NCI-H510A treated with DMSO at 0.1 percent for 48 hours (cell line): Measurements from ENCODE around the gene OFD1.
A peak's percentile ranks its signal among the peaks of the same experiment; 100 is the strongest.

Source experiments
- DNase-seq: peaks from one replicate; lab custom pipeline; 2025; lab: John Stamatoyannopoulos, UW

Gene OFD1, protein sequence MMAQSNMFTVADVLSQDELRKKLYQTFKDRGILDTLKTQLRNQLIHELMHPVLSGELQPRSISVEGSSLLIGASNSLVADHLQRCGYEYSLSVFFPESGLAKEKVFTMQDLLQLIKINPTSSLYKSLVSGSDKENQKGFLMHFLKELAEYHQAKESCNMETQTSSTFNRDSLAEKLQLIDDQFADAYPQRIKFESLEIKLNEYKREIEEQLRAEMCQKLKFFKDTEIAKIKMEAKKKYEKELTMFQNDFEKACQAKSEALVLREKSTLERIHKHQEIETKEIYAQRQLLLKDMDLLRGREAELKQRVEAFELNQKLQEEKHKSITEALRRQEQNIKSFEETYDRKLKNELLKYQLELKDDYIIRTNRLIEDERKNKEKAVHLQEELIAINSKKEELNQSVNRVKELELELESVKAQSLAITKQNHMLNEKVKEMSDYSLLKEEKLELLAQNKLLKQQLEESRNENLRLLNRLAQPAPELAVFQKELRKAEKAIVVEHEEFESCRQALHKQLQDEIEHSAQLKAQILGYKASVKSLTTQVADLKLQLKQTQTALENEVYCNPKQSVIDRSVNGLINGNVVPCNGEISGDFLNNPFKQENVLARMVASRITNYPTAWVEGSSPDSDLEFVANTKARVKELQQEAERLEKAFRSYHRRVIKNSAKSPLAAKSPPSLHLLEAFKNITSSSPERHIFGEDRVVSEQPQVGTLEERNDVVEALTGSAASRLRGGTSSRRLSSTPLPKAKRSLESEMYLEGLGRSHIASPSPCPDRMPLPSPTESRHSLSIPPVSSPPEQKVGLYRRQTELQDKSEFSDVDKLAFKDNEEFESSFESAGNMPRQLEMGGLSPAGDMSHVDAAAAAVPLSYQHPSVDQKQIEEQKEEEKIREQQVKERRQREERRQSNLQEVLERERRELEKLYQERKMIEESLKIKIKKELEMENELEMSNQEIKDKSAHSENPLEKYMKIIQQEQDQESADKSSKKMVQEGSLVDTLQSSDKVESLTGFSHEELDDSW

GRCh38 chrX:13734278-13735172 lies at the start of gene OFD1, which contains the start of gene TRAPPC2:
Gene OFD1 (plus strand): TSS chrX:13734748. CDS start chrX:13735072, 324 bp downstream.
Gene TRAPPC2 (minus strand): TSS chrX:13734620. CDS start chrX:13719963, 14,657 bp downstream.
- DNase-seq: peak; percentile 82

DNA sequence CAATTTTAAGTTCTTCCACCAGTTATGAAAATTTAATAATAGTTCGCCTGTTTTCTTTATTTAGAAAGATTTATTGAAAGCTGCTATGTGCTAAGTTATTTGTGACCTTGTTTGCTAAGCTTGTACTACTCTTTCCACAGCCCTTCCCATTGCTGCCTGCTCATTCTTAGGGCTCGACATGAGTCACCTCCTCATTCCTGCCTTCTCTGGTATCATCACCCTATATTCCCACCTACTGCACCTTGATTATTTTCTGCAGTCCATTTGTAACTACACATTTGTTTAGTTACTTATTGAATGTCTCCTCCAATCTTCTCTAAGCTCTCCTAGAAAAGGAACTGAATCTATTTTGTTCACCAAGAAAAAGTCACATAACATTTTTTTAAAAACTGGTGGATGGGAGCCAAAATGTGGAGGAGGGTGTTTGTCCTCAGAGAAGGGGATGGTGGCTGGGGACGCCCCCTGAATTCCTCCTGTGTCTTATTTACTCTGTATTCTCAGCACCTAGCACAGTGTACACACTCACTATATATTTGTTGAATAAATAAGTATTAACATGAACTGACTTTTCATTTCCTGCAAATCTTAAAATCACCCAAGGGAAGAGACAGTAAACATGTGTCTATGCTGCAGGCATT lies 49.3 kb upstream of the OFD1 start:
- DNase-seq: no peak

DNA sequence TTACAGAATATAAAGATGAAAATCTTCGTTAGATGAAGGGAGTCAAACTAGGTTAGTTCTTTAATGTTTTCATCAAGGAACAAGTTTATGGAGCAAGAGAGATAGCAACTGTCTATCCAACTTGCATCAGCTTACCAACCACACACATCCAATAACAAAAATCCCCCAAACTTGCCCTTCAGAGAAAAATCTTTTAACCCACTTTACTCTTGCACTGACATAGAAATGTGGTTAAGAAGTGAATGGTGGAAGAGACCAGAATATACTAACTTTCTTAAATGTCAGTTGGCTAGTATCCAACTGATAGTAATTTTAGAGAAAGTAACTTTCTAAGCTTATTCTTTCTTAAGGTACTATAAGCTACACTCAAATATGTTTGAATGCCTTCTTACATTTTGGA lies 47.3 kb upstream of the OFD1 start:
- DNase-seq: no peak

DNA sequence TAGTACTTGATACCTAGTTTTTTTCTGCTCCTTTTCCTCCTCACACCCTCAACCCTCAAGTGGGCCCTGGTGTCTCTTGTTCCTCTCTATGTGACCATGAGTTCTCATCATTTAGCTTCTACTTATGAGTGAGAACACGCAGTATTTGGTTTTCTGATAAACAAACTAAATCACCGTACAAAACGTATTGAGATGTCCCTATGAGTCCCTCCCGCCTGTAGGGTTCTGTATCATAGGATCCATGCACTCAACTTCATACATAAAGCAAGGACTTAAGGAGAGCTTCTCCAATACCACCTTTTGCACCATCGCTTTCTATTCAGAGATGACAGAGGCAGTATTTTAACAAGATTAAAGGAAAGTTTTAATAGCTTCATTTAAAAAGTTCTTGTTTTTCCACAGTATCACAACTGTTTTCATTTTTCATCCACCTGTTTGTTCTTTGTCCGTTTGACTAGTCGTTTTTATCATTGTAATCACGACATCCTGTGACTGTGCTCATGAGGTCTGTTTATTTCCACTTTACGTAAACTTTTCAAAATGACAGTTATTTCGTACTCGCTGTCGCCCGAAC lies 46.1 kb upstream of the OFD1 start:
- no peak for DNase-seq

DNA sequence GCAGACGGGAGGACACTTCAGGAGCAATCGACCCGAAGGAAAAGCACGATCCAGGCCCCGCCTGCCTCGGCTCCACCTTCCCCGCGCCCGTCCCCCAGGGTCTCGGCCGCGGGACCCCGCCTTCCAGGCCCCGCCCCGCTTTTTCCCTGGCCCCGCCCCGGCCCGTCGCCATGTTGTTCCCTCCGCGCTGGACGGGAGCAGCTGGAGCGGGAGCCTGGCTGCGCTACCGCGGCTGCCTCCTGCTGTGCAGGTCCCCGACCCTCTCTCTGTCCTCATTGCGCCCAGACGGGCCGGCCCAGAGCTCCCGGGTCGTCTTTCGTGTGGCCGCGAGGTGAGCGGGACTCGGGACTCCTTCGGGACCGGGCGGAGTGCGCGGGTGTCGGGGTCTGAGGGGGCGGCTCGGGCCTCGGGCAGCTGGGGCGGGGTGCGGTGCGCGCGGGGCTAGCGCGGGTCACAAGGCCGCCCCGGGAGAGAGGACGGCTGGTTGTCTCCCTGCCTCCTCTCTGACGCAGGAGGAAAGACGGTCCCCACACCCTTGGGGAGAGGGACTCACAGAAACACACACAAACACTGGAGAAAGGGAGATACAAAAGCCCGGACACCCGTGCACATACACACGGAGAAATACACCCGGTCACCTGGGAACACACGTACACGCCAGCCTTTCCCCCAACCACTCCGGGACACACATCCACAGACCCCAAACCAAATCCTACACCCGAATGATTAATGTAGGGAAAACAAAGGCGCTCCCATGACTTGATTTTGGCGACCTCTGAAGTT lies 45.4 kb upstream of the OFD1 start, which contains the start of gene RAB9A:
Gene RAB9A, plus strand, starts transcription at position 171 of the 783 bp plus-strand sequence. CDS start 19,619 bp downstream, outside the sequence.
- DNase-seq: peak; percentile 61

DNA sequence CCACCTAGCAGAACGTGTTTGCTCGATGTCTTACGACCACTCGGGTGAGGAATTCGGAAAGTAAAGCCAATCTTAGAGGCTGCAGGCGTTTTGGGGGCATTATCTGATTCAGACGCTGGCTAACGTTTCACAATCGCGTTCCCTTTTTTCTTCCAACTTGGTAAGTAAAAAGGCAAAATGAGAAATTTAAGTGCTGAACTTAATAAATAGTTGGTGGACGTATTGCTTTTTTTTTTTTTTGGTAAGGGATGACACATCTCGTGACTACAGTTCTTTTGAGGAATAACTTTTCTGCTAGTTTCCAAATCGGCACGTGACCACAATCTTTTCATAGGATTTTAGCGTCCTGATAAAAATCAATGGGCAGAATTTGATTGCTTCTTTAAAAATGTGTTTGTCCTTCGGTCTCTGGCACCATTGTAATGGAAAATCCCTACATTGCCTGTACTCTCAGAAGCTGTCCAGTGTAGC lies 44.8 kb upstream of the OFD1 start:
- DNase-seq: no peak

DNA sequence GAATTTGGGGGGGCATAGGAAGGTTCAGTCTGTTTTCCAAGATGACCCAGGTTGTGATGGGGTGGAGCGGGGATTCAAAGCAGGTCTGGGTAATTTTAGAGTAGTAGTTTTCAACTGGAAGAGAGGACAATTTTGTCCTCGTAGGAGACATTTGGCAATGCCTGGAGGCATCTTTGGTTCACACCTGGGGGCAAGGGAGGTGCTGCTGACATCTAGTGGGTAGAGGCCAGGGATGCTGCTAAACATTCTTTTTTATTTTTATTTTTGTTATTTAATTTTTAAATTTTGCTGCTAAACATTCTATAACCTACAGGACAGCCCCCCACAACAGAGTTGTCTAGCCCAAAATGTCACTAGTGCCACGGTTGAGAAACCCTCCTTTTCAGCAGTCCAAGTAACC lies 43.7 kb upstream of the OFD1 start:
- DNase-seq: no peak

DNA sequence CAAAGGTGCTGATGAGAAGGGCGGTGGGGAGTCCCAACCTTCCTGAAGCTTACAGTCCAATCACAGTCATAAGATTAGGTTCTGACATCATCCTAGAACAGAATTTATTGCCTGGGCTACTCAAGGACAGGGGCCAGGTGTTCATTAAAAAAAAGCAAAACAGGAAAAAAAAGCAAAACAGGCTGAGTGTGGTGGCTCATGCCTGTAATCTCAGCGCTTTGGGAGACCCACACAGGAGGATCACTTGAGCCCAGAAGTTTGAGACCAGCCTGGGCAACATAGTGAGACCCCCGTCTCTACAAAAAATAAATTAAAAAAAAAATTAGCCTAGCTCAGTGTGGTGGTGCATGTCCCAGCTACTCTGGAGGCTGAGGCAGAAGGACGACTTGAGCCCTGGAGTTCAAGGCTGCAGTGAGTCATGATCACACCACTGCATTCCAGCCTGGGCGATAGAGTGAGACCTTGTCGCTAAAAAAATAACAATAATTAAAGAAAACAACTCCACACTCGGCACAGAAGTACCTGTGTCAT lies 42.6 kb upstream of the OFD1 start:
- DNase-seq: no peak

DNA sequence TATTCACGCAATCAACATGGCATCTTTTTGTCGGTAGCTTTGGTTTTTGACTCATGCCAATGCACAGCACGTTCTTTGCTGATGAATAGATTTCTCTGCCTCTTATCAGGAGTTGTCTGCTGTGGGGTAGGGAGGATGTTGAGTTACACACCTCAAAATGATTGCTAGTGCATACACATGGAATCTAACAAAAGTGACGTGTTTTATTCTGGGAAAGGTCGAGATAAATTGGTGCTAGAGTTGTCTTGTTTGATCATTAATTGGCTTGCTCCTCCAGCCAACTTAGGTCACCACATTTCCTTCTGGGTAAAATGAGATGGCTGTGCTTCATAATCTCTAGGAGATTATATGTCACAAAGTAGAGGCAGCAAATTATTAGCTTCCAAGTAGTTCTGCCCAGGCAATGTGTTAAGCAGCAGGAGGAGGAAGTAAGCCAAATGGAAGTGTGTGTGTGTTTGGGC lies 41.7 kb upstream of the OFD1 start:
- no peak for DNase-seq

DNA sequence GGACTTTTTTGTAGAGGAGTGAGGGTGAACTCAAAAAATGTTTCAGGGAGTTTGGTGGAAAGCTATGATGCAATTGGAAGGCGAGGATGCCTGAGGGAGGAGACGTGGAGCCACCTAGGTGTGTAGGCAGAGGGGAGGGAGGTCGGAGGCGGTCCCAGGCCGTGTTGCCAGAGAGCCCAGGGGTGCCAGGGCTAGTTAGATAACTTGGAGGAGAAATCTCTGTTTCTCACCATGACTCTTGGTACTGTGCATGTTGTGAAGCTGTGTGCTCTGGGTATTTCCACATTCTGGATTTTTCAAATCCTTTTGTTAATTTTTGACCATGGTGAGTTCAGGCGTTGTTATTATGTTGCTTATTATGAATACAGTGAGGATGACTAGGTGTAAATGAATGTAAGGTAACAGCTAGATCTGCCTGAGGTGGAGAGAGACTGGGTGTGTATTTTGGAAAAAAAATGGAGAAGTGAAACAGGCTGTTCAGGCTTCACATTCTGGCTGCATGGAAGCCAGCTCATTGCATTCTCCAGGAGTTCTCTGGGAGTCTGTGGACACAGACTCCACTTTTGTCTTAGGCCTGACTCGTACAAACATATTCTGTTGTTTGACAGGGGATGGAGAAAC lies 41.1 kb upstream of the OFD1 start:
- no peak for DNase-seq

DNA sequence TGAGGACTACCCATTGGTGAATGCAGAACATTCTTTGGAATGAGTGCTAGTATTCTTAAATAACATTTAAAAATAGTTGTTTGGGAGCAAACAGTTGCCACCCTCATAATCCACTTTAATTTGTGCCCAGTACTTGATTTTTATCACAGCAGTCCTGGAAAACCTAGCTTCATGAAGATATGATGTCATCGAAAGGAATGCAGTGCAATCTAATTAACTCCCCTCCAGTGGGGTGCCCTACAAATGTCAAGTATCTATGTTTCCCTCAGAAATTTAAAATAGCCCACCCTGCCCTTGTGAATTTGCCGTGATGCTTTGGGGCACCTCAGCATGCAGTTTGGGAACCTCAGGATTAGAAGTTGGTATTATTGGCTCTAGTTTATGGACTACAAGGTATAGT lies 40.2 kb upstream of the OFD1 start:
- no peak for DNase-seq

- no peak for DNase-seq
Observed at GRCh38 chrX:13694983-13695382, 39.6 kb upstream of the OFD1 start.

GRCh38 chrX:13695601-13696115 lies 38.9 kb upstream of the OFD1 start:
- no peak for DNase-seq

DNA sequence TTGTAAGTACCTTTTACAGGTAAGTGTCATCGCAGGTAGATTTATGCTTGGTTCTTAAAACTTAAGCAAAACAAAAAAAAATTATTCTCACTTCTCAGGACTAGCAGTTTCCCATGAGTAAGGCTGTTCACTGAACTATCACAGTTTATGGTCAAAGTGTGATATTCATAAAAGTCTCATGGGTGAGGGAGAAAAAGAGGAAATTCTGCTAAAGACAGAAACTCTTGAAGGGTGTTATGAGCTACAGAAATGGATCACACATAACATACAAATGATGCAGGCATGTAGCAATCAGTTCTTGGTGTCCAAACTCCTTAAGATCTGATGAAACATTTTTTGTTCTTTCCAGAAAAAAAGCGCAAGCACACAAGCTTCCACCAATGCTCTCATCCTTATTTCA lies 37.1 kb upstream of the OFD1 start:
- DNase-seq: no peak

DNA sequence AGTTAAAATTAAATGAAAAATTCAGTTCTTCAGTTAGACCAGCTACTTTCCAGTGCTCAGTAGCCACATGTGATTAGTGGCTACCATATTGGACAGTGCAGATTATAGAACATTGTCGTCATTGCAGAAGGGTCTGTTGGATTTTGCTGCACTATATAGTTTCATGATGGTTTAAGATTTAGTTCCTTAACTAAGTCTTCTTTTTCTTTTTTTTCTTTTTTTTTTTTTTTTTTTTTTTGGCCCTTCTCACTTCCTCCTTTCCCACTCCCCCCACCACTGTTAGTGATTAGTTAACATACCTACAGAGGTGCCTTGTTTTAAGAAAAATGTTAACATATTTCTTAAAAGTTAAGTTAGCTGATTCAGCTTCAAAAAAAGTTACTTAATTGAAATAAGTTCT lies 36.6 kb upstream of the OFD1 start:
- no peak for DNase-seq

DNA sequence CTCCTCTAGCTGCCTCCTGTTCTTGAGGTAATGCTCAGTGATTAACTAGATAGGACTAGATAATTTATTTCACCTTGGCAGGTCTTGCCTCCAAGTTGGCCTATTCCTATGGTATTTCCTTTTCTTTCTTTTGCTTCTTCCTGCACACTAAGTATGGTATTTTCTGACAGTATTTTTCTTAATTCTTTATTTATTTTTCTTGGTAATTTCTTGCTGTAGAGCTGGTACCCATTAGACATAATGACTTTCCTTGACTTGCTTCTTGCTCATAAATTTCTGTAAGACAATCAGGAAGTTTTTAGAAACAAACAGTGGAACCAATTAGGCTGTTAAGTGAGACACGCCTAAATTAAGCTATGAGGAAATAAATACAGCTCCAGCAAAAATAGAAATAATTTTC lies 36.1 kb upstream of the OFD1 start:
- DNase-seq: no peak

- no peak for DNase-seq
Observed at GRCh38 chrX:13699183-13699826, 35.2 kb upstream of the OFD1 start.

- no peak for DNase-seq
Observed at GRCh38 chrX:13700380-13700779, 34.2 kb upstream of the OFD1 start.
